GM18951 (cell line): ENCODE results near the gene POU2AF2.

Source experiments
- POLR2A ChIP-seq: IDR thresholded peaks from 4 replicates; pipeline ENCODE4 v1.6.1; 2011; ENCODE audit warnings: mild to moderate bottlenecking; ENCODE audit not compliant: insufficient read length, insufficient read depth; ENCODE audit errors: extremely low read depth
- in situ Hi-C: fragments of 300-500 bp; cut with MboI; formaldehyde crosslinking; loops from one replicate; pipeline ENCODE4 v1.12.0; 2022; ENCODE audit warnings: low sequenced_read_pairs, mixed read lengths, inconsistent platforms; ENCODE audit not compliant: unreplicated experiment

Gene POU2AF2

GRCh38 chr11:111334532-111335502 lies 89.3 kb downstream of the POU2AF2 start:
- no peak for TF ChIP-seq POLR2A
- in situ Hi-C loops = no loop called here

DNA sequence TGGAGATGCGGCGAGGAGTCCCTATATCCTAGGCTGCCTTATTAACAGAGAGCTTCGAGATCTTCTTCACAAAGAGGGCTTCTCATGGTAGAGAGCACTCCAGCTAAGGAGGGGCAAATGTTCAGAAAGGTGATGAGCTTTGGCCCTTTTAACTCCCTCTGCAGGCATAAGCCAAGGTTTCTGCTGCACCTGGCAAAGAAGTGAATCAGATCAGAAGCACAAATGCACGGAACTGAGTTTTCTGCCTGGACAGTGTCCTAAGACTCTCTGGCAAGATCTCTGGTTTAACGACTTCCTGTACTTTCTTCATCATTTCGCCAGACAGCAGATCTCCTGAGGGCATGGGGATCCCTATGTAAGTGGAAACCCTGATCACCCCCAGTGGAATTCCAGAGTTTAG lies 90.0 kb downstream of the POU2AF2 start:
- in situ Hi-C loops = no loop called here
- TF ChIP-seq POLR2A = no peak
